ENCODE measurements around the gene JMJD1C.
"Not testable (repeated sequence)": the region's sequence is repeated elsewhere in the genome, so short reads cannot be mapped to it uniquely, and the experiment has no call there.

Gene JMJD1C

GRCh38 chr10:63236113-63236935 is 229.5 kb downstream of the JMJD1C start (continued):
- TF ChIP-seq ZNF514 (tag by site-specific recombination; IDR thresholded peaks at IDR 0.05) (no peak), IKZF3 (tag by site-specific recombination; IDR thresholded peaks at IDR 0.05) (peak; percentile 19; the same call in 1 of the 2 replicates), ZBTB1 (tag by site-specific recombination; IDR thresholded peaks at IDR 0.05) (no peak), ZNF423 (tag by site-specific recombination; IDR thresholded peaks at IDR 0.05) (no peak), ZNF202 (tag by site-specific recombination; IDR thresholded peaks at IDR 0.05; ENCODE audit: borderline replicate concordance) (no peak)
- TF ChIP-seq, protein P1, sequence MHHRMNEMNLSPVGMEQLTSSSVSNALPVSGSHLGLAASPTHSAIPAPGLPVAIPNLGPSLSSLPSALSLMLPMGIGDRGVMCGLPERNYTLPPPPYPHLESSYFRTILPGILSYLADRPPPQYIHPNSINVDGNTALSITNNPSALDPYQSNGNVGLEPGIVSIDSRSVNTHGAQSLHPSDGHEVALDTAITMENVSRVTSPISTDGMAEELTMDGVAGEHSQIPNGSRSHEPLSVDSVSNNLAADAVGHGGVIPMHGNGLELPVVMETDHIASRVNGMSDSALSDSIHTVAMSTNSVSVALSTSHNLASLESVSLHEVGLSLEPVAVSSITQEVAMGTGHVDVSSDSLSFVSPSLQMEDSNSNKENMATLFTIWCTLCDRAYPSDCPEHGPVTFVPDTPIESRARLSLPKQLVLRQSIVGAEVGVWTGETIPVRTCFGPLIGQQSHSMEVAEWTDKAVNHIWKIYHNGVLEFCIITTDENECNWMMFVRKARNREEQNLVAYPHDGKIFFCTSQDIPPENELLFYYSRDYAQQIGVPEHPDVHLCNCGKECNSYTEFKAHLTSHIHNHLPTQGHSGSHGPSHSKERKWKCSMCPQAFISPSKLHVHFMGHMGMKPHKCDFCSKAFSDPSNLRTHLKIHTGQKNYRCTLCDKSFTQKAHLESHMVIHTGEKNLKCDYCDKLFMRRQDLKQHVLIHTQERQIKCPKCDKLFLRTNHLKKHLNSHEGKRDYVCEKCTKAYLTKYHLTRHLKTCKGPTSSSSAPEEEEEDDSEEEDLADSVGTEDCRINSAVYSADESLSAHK (tag by site-specific recombination; IDR thresholded peaks at IDR 0.05), result no peak

DNA sequence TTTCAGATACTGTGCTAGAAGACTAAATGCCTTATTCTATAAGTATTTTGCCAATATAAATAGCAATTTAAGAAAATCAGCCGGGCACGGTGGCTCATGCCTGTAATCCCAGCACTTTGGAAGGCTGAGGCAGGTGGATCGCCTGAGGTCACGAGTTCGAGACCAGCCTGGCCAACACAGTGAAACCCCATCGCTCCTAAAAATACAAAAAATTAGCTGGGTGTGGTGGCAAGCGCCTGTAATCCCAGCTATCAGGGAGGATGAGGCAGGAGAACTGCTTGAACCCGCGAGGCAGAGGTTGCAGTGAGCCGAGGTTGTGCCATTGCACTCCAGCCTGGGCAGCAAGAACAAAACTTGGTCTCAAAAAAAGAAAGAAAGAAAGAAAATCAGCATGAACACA is 230.6 kb downstream of the JMJD1C start:
- TF ChIP-seq ZNF121 (tag by site-specific recombination; IDR thresholded peaks at IDR 0.05), result peak; percentile 61; the same call in 1 of the 2 replicates
- not testable (repeated sequence) for H3K4me3 ChIP-seq (ENCODE audit: low read depth, low read length); H3K9me3 ChIP-seq (ENCODE audit: control insufficient read depth, insufficient read depth, low read depth, low read length); H3K27ac ChIP-seq (ENCODE audit: extremely low read depth, low read depth, low read length); H3K36me3 ChIP-seq (ENCODE audit: control insufficient read depth in 2 of 2, insufficient read depth in 1 of 2, low read length in 2 of 2); H3K4me1 ChIP-seq (ENCODE audit: control insufficient read depth, insufficient read depth, low read length)
- POLR2A ChIA-PET, result interaction anchor here (0.7 kb wide), 1 partner anchor 430 kb away, joined by 4 read pairs; no protein-coding TSS in a partner anchor
- CTCF ChIA-PET, result interaction anchor here (1.1 to 1.2 kb wide), 2 partner anchors 485 to 585 kb away, joined by 3 to 4 read pairs; no protein-coding TSS in a partner anchor

DNA sequence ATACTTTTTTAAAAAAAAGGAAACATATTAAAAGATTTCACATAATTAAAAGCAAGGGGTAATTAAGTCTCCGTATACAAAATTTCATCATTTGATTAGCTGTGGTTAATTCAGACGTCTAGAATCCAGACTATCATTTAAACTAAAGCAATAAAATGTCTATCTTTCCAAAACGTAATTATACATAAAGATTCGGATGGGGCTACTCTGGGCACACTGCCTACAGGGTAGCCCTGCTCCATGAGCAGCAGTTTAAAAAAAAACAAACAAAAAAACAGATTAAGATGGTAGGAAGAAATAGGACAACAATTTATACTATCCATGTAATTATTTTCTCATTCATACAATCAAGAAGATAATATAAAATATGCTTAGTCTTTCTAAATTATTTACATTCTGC is 236.6 kb downstream of the JMJD1C start:
- Histone ChIP-seq H3K36me3 (ENCODE audit: control insufficient read depth in 2 of 2, insufficient read depth in 1 of 2, low read length in 2 of 2) (no peaks in the 10 kb centered on the region), H3K4me3 (ENCODE audit: low read depth, low read length) (no peak overlapping the region), H3K9me3 (ENCODE audit: control insufficient read depth, insufficient read depth, low read depth, low read length) (no peaks in the 10 kb centered on the region), H3K4me1 (ENCODE audit: control insufficient read depth, insufficient read depth, low read length) (peaks cover 4% of the 10 kb centered on the region; the same call in 1 of the 2 replicates), H3K27ac (ENCODE audit: extremely low read depth, low read depth, low read length) (no peak overlapping the region)
- ChIA-PET CTCF (interaction anchor here (1.1 to 1.3 kb wide), 3 partner anchors 10 to 63 kb away, joined by 3 to 7 read pairs (median 4); no protein-coding TSS in a partner anchor), POLR2A (no interaction called here)
- TF ChIP-seq ZNF664 (tag by site-specific recombination; IDR thresholded peaks at IDR 0.05) (no peak), ZXDB (tag by site-specific recombination; IDR thresholded peaks at IDR 0.05) (peak; percentile 10; the same call in 1 of the 2 replicates), KLF9 (tag by site-specific recombination; IDR thresholded peaks at IDR 0.05; ENCODE audit: low read depth) (no peak), PRDM6 (tag by site-specific recombination; IDR thresholded peaks at IDR 0.05) (peak; percentile 46; the same call in 1 of the 2 replicates), ZNF302 (tag by site-specific recombination; IDR thresholded peaks at IDR 0.05; ENCODE audit: low read depth) (no peak), ZNF707 (tag by site-specific recombination; IDR thresholded peaks at IDR 0.05) (no peak), SP3 (tag by site-specific recombination; IDR thresholded peaks at IDR 0.05) (no peak), ZNF585B (tag by site-specific recombination; IDR thresholded peaks at IDR 0.05) (no peak), FEZF1 (tag by site-specific recombination; IDR thresholded peaks at IDR 0.05) (peak; percentile 51; the same call in 1 of the 2 replicates), ZNF324 (tag by site-specific recombination; IDR thresholded peaks at IDR 0.05) (no peak), ZNF626 (tag by site-specific recombination; IDR thresholded peaks at IDR 0.05) (no peak), ZNF184 (tag by site-specific recombination; IDR thresholded peaks at IDR 0.05) (no peak), ZNF214 (tag by site-specific recombination; IDR thresholded peaks at IDR 0.05; ENCODE audit: borderline replicate concordance) (no peak), OSR2 (tag by site-specific recombination; IDR thresholded peaks at IDR 0.05) (peak; percentile 60; the same call in 1 of the 2 replicates), PRDM10 (tag by site-specific recombination; IDR thresholded peaks at IDR 0.05) (no peak), IKZF3 (tag by site-specific recombination; IDR thresholded peaks at IDR 0.05) (no peak)
- TF ChIP-seq, protein P1 (tag by site-specific recombination; IDR thresholded peaks at IDR 0.05), result no peak

All from HEK293 (cell line).